HG02623 (cell line): Measurements from ENCODE around the gene APC2.
"Not testable (repeated sequence)": the region's sequence is repeated elsewhere in the genome, so short reads cannot be mapped to it uniquely, and the experiment has no call there.

Experiments
- ATAC-seq: cut with Tn5 transposase; IDR thresholded peaks from one replicate; pipeline ENCODE4 v1.9.1; 2021; ENCODE audit warnings: moderate library complexity; ENCODE audit not compliant: unreplicated experiment

APC2 gene

GRCh38 chr19:1509602-1510441 lies 59.9 kb downstream of the APC2 start:
- ATAC-seq = no peak

- no peak for ATAC-seq
These were observed 60.5 kb downstream of the APC2 start for GRCh38 chr19:1510442-1510806.

GRCh38 chr19:1510807-1511206 lies 60.9 kb downstream of the APC2 start:
- no peak for ATAC-seq

GRCh38 chr19:1511318-1512317 lies 61.7 kb downstream of the APC2 start:
- no peak for ATAC-seq

GRCh38 chr19:1512671-1513498 lies 63.0 kb downstream of the APC2 start, which contains the start of gene ADAMTSL5:
ADAMTSL5 (minus strand) TSS chr19:1513019; CDS start chr19:1510943, 2,076 bp downstream.
- ATAC-seq = no peak

GRCh38 chr19:1513499-1514294 lies 63.8 kb downstream of the APC2 start:
- ATAC-seq = no peak

GRCh38 chr19:1514295-1514661 lies 64.4 kb downstream of the APC2 start:
- no peak for ATAC-seq

GRCh38 chr19:1514986-1515721 lies 65.2 kb downstream of the APC2 start:
- ATAC-seq = no peak

GRCh38 chr19:1516395-1516753 lies 66.5 kb downstream of the APC2 start:
- ATAC-seq = no peak

GRCh38 chr19:1518471-1518870 lies 68.5 kb downstream of the APC2 start:
- ATAC-seq = no peak

GRCh38 chr19:1519802-1520201 lies 69.9 kb downstream of the APC2 start:
- ATAC-seq = not testable (repeated sequence)

- no peak for ATAC-seq
These were observed 70.4 kb downstream of the APC2 start for GRCh38 chr19:1520203-1520780.

- no peak for ATAC-seq
These were observed 71.7 kb downstream of the APC2 start for GRCh38 chr19:1521636-1522035.

GRCh38 chr19:1522061-1522460 lies 72.1 kb downstream of the APC2 start:
- ATAC-seq = no peak

- no peak for ATAC-seq
These were observed 72.9 kb downstream of the APC2 start for GRCh38 chr19:1522838-1523237.
